HG02571 (cell line): ENCODE data around the gene BLVRB.
"Not testable (repeated sequence)": the region's sequence is repeated elsewhere in the genome, so short reads cannot be mapped to it uniquely, and the experiment has no call there.

ENCODE experiments used
- ATAC-seq: cut with Tn5 transposase; IDR thresholded peaks from one replicate; pipeline ENCODE4 v1.9.1; 2021; ENCODE audit warnings: mild to moderate bottlenecking, moderate library complexity; ENCODE audit not compliant: unreplicated experiment

The BLVRB gene

DNA sequence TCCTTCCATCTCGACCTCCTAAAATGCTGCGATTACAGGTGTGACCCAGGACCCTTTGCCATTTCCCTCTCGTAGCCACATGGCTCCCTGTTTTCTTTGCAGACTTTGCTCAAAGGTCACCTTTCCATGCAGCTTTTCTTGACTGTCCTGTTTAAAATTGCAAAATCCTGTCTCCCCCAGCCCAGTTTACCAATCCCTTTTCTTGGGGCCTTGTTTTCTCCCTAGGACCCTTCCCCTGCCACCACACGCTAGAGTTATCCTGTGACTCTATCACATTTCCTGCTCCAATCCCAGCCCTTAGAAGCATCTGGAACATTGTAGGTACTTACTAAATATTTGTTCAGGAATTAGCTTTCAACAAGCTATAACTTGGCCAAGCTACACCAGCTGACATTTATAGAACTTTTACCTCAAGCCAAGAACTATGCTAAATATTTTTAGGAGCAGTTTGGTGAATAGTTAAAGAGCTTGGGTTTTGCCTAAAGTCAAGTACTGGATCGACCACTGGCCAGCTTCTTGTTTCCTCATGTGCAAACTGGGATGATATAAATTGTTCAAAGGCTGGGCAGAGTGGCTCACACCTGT is 12.3 kb downstream of the BLVRB start:
- no peak for ATAC-seq

DNA sequence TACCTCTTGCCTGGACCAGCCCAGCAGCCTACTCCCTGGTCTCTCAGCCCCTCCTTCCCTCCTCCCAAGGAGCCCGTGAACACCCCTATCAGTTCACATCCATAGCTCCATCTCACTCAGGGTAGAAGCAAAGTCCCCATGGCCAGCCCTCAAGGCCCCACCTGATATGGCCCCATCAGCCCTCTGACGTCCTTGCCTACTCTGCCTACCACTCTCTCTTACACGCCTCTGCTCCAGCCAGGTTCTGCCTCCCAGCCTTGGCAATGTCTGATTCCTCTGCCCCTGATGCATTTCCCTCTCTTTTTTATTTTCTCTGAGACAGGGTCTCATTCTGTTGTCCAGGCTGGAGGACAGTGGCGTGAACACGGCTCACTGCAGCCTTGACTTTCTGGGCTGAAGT is 13.5 kb downstream of the BLVRB start:
- ATAC-seq = no peak

GRCh38 chr19:40450664-40451063 is 14.9 kb downstream of the BLVRB start:
- no peak for ATAC-seq

DNA sequence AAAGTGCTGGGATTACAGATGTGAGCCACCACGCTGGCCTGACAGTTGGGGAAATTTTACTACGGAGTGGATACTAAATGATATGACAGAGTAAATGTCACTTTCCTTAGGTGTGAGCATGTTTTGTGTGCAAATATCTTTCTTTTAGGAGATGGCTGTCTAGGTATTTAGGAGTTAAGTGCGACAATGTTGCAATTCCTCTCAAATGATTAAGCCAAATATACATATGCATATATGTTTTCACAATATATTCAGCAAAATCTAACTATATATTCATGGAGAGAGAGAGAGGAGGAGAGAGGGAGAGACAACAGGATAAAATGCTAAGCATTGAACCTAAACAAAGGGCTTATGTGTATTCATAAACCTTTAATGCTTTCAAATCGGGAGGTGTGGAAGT is 16.0 kb downstream of the BLVRB start:
- no peak for ATAC-seq

DNA sequence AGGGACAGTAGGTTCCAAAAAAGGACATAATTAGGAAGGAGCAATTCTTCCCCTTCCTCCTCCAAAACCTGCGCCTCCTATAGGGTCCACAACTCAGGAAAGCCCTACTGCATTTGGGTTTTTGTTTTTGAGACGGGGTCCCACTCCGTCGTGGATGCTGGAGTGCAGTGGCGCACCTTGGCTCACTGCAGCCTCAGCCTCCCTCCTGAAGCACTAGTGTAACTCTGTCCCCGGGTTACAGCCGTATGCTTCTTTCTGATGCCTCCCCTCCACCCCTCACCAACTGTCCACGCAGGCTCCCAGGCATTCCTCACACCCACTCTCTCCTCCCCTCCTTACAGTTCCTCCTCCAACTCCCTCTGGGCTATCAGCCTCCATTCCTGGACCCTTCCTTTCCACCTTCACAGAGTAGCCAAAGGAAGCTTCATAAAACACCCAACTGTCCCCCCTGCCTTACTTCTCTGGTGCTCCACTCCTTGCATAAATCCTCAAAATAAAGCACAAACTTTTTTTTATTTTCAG is 19.2 kb downstream of the BLVRB start:
- ATAC-seq = no peak

DNA sequence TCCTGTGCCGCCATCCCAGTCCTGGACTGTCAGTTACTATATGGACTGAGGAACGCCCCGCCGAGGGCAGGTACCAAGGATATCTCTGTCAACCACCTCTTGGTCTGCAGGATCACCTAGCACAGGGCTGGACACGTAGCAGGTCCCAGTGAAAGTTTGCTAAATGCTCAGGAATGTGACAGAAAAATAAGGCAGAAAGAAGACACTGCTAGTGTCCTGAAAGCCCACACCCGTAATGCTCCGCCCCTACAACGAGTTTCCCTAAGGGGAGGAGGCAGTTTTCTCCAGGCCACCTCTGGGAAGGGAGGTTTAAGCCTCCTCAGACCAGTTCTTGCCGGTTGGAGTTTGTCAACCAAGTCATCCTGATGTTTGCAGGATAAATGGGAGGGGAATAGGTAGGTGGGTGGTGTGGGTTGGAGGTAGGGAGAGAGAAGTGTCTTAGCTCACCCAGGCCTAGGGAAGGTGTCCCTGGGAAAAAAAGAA is 19.7 kb downstream of the BLVRB start:
- ATAC-seq = no peak

DNA sequence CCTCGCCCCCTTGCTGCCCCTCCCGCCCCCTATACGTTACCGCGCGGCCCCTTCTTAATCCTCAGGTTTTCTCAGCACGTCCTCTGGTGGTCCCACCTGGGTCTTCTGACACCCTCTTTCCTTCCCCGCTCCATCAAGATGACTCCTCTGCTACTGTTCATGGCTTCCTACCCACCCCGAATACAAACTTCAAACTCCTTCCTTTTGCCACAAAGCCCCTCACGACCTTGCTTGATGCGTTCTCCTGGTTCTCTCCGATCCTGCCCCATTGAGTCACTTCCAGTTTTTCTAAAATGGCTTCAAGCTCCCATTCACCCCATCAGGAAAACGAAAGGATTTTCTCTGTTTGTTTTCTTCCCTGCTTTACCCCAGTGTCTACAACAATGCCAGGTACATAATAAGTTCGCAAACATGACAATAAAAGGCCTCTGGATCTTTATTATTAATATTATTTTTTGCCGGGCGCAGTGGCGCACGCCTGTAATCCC is 20.7 kb downstream of the BLVRB start:
- ATAC-seq = no peak

GRCh38 chr19:40444000-40444824 is 21.3 kb downstream of the BLVRB start, which contains the start of gene SERTAD3:
TSS of gene SERTAD3 (minus strand) at chr19:40444335. CDS start at chr19:40442080, 2,255 bp downstream.
- ATAC-seq = peak; percentile 62

- ATAC-seq = peak; percentile 58
Observed at GRCh38 chr19:40443131-40443999, 22.2 kb downstream of the BLVRB start.

DNA sequence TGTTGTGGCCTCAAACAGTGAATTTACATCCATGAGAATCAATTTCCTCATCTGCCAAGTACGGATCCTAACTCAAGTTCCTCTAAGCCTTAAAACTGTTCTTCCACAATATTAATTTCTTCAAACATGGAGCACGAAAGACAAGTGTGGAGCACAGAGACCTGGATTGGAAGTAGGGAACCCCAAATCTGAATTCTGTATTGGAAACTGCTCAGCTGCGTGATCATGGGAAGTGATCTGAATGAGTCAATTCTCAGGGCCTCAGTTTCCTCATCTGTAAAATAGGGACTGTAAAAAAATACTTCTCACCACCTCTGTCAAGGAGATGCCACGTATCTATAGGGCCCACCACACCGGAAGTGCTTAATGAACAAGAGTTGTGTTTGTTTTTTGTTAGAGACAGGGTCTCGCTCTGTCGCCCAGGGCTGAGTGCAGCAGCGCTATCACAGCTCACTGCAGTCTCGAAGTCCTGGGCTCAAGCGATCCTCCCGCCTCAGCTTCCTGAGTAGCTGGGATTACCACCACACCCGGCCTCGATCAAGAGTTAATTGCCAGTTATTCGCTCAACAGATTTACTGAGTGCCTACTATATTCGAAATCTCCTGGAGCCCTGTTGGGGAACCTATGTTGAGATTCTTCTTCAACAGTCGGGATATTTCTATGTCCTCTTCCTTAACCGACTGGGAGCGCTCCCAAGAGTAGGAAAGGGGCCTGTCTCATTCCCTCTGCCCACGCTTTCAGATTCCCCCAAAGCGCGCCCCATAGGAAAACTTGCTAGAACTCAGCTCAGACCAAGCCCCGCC is 23.0 kb downstream of the BLVRB start:
- no peak for ATAC-seq

DNA sequence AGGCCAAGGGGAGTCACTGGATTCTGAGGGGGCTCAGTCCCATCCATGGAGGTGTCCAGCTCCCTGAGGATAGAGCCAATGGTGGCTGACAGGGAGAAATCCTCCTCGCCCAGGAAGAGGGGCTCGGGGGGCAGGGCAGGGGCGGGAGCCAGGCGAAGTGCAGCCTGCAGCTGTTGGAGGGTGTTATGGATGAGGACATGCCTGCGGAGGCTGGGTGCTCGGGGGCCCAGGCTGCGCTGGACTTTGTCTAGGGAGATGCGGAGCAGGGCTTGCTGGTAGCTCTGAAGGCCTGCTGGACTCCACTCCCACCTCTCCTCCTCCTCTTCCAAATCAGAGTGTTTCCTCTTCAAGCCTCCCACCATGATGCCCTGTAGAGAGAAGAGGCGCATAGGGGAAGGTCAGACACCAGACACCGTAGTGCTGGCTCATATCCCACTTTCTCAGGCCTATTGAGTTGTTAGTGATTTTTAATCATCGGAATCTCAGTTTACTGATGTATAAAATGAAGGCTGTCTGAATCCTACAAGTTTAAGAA is 23.8 kb downstream of the BLVRB start:
- no peak for ATAC-seq

- no peak for ATAC-seq
Observed at GRCh38 chr19:40438284-40438683, 27.3 kb downstream of the BLVRB start.

GRCh38 chr19:40433391-40434216 is 31.9 kb downstream of the BLVRB start:
- ATAC-seq = peak; percentile 61

GRCh38 chr19:40432760-40433159 is 32.8 kb downstream of the BLVRB start:
- ATAC-seq = not testable (repeated sequence)

- no peak for ATAC-seq
Observed at GRCh38 chr19:40431698-40432097, 33.8 kb downstream of the BLVRB start.

- not testable (repeated sequence) for ATAC-seq
Observed at GRCh38 chr19:40430242-40430641, 35.3 kb downstream of the BLVRB start.

DNA sequence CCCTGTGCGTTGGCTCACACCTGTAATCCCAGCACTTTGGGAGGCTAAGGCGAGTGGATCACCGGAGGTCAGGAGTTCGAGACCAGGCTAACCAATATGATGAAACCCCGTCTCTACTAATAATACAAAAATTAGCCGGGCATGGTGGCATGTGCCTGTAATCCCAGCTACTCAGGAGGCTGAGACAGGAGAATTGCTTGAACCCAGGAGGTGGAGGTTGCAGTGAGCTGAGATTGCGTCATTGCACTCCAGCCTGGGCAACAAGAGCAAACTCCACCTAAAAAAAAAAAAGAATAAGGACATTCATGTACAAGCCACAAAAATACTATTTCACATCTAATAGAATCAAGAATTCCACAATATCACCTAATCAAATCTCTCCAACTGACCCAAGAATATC is 37.3 kb downstream of the BLVRB start:
- not testable (repeated sequence) for ATAC-seq

GRCh38 chr19:40425450-40426287 is 39.9 kb downstream of the BLVRB start, which contains the start of gene SERTAD1:
TSS of gene SERTAD1 (minus strand) at chr19:40425992. CDS start at chr19:40423546, 2,446 bp downstream.
- ATAC-seq = peak; percentile 79
